NCI-H2081 treated with DMSO at 0.1 percent for 48 hours (cell line): ENCODE data around the gene ETS2.
"Not testable (repeated sequence)": the region's sequence is repeated elsewhere in the genome, so short reads cannot be mapped to it uniquely, and the experiment has no call there.

Source experiments
- DNase-seq: peaks from one replicate; lab custom pipeline; 2025; lab: John Stamatoyannopoulos, UW

The ETS2 gene

GRCh38 chr21:38818325-38818723 lies 12.6 kb downstream of the ETS2 start:
- no peak for DNase-seq

GRCh38 chr21:38819051-38819718 lies 13.5 kb downstream of the ETS2 start:
- no peak for DNase-seq

GRCh38 chr21:38819719-38820159 lies 14.0 kb downstream of the ETS2 start:
- no peak for DNase-seq

- no peak for DNase-seq
These were observed 14.9 kb downstream of the ETS2 start for GRCh38 chr21:38820471-38821239.

GRCh38 chr21:38821248-38821647 lies 15.5 kb downstream of the ETS2 start:
- DNase-seq, result no peak

GRCh38 chr21:38821959-38822682 lies 16.4 kb downstream of the ETS2 start:
- DNase-seq, result no peak

- DNase-seq, result no peak
These were observed 17.1 kb downstream of the ETS2 start for GRCh38 chr21:38822778-38823238.

- no peak for DNase-seq
These were observed 18.0 kb downstream of the ETS2 start for GRCh38 chr21:38823737-38824123.

GRCh38 chr21:38824124-38824822 lies 18.5 kb downstream of the ETS2 start:
- no peak for DNase-seq

- DNase-seq, result no peak
These were observed 19.5 kb downstream of the ETS2 start for GRCh38 chr21:38825269-38825668.

- no peak for DNase-seq
These were observed 20.2 kb downstream of the ETS2 start for GRCh38 chr21:38825921-38826320.

- not testable (repeated sequence) for DNase-seq
These were observed 22.4 kb downstream of the ETS2 start for GRCh38 chr21:38828111-38828510.

GRCh38 chr21:38830671-38831525 lies 25.2 kb downstream of the ETS2 start:
- DNase-seq, result no peak

- no peak for DNase-seq
These were observed 26.1 kb downstream of the ETS2 start for GRCh38 chr21:38831526-38832467.

- no peak for DNase-seq
These were observed 26.9 kb downstream of the ETS2 start for GRCh38 chr21:38832664-38833063.

GRCh38 chr21:38833117-38833516 lies 27.4 kb downstream of the ETS2 start:
- no peak for DNase-seq

GRCh38 chr21:38834725-38835124 lies 29.0 kb downstream of the ETS2 start:
- DNase-seq, result no peak

- DNase-seq, result no peak
These were observed 32.2 kb downstream of the ETS2 start for GRCh38 chr21:38837806-38838461.

- DNase-seq, result no peak
These were observed 33.0 kb downstream of the ETS2 start for GRCh38 chr21:38838598-38839327.
